GM12878 (cell line): ENCODE results near the gene MASP1.

Experiments
- ATF3 ChIP-seq: IDR thresholded peaks from 2 replicates; pipeline ENCODE4 v1.6.1; 2011; ENCODE audit warnings: low read depth, mild to moderate bottlenecking, low read length, moderate library complexity, borderline replicate concordance; ENCODE audit errors: extremely low read depth
- CHD4 ChIP-seq: fragments of 200-600 bp; sonication (generic); IDR thresholded peaks from 2 replicates; pipeline ENCODE4 v1.6.1; 2016; ENCODE audit warnings: mild to moderate bottlenecking
- FOS ChIP-seq: IDR thresholded peaks from 3 replicates; pipeline ENCODE4 v1.6.1; 2011; ENCODE audit warnings: borderline replicate concordance; ENCODE audit not compliant: insufficient read length; ENCODE audit errors: extremely low read depth
- IRF3 ChIP-seq: fragments of 450-650 bp; IDR thresholded peaks from 2 replicates; pipeline ENCODE4 v1.6.1; 2014; ENCODE audit warnings: mild to moderate bottlenecking
- JUND ChIP-seq: IDR thresholded peaks from 2 replicates; pipeline ENCODE4 v1.6.1; 2012; ENCODE audit warnings: low read depth, mild to moderate bottlenecking, low read length, improper control_type of control experiment, moderate library complexity
- KAT2A ChIP-seq: conservative IDR thresholded peaks from 2 replicates; pipeline ENCODE4 v1.6.1; 2011; ENCODE audit warnings: low read depth, low read length; ENCODE audit not compliant: control insufficient read depth
- POLR2A ChIP-seq: IDR thresholded peaks from 2 replicates; pipeline ENCODE4 v1.6.1; 2011; ENCODE audit warnings: low read depth, mild to moderate bottlenecking, low read length
- RCOR1 ChIP-seq: conservative IDR thresholded peaks from 2 replicates; pipeline ENCODE4 v1.6.1; 2012; ENCODE audit warnings: low read depth, low read length, improper control_type of control experiment
- SP1 ChIP-seq: IDR thresholded peaks from one replicate; pipeline ENCODE4 v1.6.1; 2011; ENCODE audit warnings: low read depth, low read length
- TAF1 ChIP-seq: IDR thresholded peaks from 2 replicates; pipeline ENCODE4 v1.6.1; 2011; ENCODE audit warnings: mild to moderate bottlenecking, low read depth, low read length, borderline replicate concordance

GRCh38 chr3:187334904-187335303, 43.4 kb upstream of the MASP1 start:
- TF ChIP-seq RCOR1 = no peak
- no peak for TF ChIP-seq ATF3
- no peak for TF ChIP-seq IRF3
- TF ChIP-seq TAF1 = no peak
- TF ChIP-seq POLR2A = no peak
- TF ChIP-seq CHD4 = no peak
- TF ChIP-seq FOS = no peak
- no peak for TF ChIP-seq JUND
- no peak for TF ChIP-seq SP1
- no peak for TF ChIP-seq KAT2A
